HUES64 (cell line): ENCODE data around the gene OMG.

Source experiments
- H3K27ac ChIP-seq: 2 replicates; pipeline ENCODE4 v1.7.0; 2013; ENCODE audit warnings: low read depth, low read length, inconsistent platforms
- H3K27me3 ChIP-seq: 2 replicates; pipeline ENCODE4 v1.6.1; 2013; ENCODE audit warnings: mild to moderate bottlenecking, low read length; ENCODE audit not compliant: insufficient read depth
- H3K36me3 ChIP-seq: 2 replicates; pipeline ENCODE4 v1.6.1; 2013; ENCODE audit warnings: mild to moderate bottlenecking, low read length; ENCODE audit not compliant: insufficient read depth
- H3K4me1 ChIP-seq: 2 replicates; pipeline ENCODE4 v1.6.1; 2013; ENCODE audit warnings: mild to moderate bottlenecking, low read length, moderate library complexity; ENCODE audit not compliant: insufficient read depth
- H3K4me3 ChIP-seq: 2 replicates; pipeline ENCODE4 v1.5.1; 2013; ENCODE audit warnings: mild to moderate bottlenecking, low read length, moderate library complexity
- H3K9ac ChIP-seq: 2 replicates; pipeline ENCODE4 v1.6.1; 2013; ENCODE audit warnings: mild to moderate bottlenecking, low read depth, low read length
- H3K9me3 ChIP-seq: 2 replicates; pipeline ENCODE4 v1.6.1; 2013; ENCODE audit warnings: low read depth, low read length; ENCODE audit not compliant: insufficient read depth
- WGBS: fragments of 150-250, 120-280 bp; methylation state at CpG from one replicate; pipeline ENCODE4 v1.1.7; 2013; ENCODE audit warnings: missing lambda C conversion rate; 5-methylcytosine and 5-hydroxymethylcytosine counted together

Gene OMG

GRCh38 chr17:31261601-31262000 is 35.4 kb downstream of the OMG start:
- Histone ChIP-seq H3K9ac (no peak overlapping the region), H3K36me3 (peaks cover 56% of the 10 kb centered on the region), H3K4me3 (no peak overlapping the region), H3K27ac (no peak overlapping the region), H3K9me3 (no peaks in the 10 kb centered on the region), H3K4me1 (no peaks in the 10 kb centered on the region), H3K27me3 (no peaks in the 10 kb centered on the region)
- WGBS: 96% methylated on average over 1 of the region's 1 CpG

DNA sequence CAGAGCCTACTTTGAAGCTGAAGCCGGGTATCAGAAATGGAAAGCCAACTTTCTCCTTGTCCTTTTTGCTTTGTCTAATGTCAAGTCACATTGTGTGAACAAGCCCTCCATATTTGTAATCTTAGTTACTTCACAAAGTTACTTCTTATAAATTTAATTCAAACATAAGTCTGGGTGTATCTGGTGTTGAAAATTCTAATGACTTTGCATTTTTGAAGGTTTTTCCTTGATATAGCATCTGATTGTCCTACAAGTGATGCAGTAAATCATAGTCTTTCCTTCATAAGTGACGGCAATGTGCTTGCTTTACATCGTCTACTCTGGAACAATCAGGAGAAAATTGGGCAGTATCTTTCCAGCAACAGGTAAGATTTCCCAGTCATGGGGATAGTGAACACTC is 36.9 kb downstream of the OMG start:
- H3K27me3 ChIP-seq: no peaks in the 10 kb centered on the region
- no peaks in the 10 kb centered on the region for H3K4me1 ChIP-seq
- no peak overlapping the region for H3K27ac ChIP-seq
- over 99% methylated on average over 3 of the region's 3 CpGs for whole genome bisulfite sequencing
- H3K9me3 ChIP-seq: no peaks in the 10 kb centered on the region
- no peak overlapping the region for H3K9ac ChIP-seq
- H3K4me3 ChIP-seq: no peak overlapping the region
- H3K36me3 ChIP-seq: peaks cover 43% of the 10 kb centered on the region

GRCh38 chr17:31256936-31257335 is 40.1 kb downstream of the OMG start:
- Histone ChIP-seq H3K9me3 (no peaks in the 10 kb centered on the region), H3K4me1 (no peaks in the 10 kb centered on the region), H3K27me3 (no peaks in the 10 kb centered on the region), H3K27ac (no peak overlapping the region), H3K36me3 (peaks cover 40% of the 10 kb centered on the region), H3K9ac (no peak overlapping the region), H3K4me3 (no peak overlapping the region)
- WGBS: 96% methylated on average over 3 of the region's 3 CpGs

DNA sequence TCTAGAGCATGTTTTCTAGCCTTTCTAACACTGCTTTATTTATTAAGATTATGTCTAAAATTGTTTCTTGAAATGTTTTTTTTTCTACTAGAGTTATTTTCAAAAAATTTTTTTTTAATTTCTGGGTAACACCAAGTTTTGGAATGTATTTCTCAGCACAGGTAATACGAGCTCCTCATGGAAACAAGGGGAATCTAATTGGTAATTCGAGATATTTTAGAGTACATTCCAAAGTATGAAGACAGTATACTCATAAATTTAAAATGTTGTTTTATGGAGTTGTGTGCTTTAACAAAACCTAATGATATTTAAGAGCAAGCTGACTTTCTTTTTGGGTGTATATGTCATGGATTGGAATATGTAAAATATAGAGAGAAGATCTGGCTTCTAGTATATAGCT is 42.4 kb downstream of the OMG start:
- no peak overlapping the region for H3K27ac ChIP-seq
- WGBS: 85% methylated on average over 2 of the region's 2 CpGs

GRCh38 chr17:31252741-31253140 is 44.3 kb downstream of the OMG start:
- Histone ChIP-seq H3K4me3 (no peak overlapping the region), H3K36me3 (peaks cover 19% of the 10 kb centered on the region), H3K27me3 (no peaks in the 10 kb centered on the region), H3K9ac (no peak overlapping the region), H3K4me1 (peaks cover 14% of the 10 kb centered on the region; the same call in 1 of the 2 replicates), H3K27ac (no peak overlapping the region), H3K9me3 (no peaks in the 10 kb centered on the region)
- WGBS: 100% methylated on average over 1 of the region's 1 CpG

More for the DNA sequence above, 42.4 kb downstream of the OMG start:
- H3K4me3 ChIP-seq: no peak overlapping the region
- peaks cover 11% of the 10 kb centered on the region; the same call in 1 of the 2 replicates for H3K4me1 ChIP-seq
- no peaks in the 10 kb centered on the region for H3K27me3 ChIP-seq
- no peaks in the 10 kb centered on the region for H3K9me3 ChIP-seq
- H3K36me3 ChIP-seq: peaks cover 25% of the 10 kb centered on the region
- no peak overlapping the region for H3K9ac ChIP-seq

DNA sequence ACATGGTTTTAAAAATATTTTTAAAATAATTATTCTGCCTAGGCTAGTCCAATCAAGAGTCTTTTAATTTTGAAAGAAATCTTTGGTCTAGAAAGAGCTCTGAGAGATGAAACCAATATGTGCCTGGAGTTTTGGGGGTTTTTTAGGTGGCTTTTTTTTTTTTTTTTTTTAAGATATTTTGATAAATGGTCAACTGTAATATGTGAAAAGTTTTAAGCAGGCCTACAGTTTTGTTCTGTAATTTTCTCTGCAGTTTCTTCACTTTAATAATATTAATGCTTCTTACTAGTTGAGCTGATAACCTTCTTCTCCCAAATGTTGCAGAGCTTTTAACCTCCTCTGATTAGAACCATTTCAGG is 45.1 kb downstream of the OMG start:
- Histone ChIP-seq H3K9ac (no peak overlapping the region), H3K27me3 (no peaks in the 10 kb centered on the region), H3K27ac (no peak overlapping the region), H3K4me1 (peaks cover 14% of the 10 kb centered on the region; the same call in 1 of the 2 replicates), H3K9me3 (no peaks in the 10 kb centered on the region), H3K4me3 (no peak overlapping the region), H3K36me3 (peaks cover 19% of the 10 kb centered on the region)

GRCh38 chr17:31251105-31251969 is 45.7 kb downstream of the OMG start:
- H3K9ac ChIP-seq: no peak overlapping the region
- H3K9me3 ChIP-seq: no peaks in the 10 kb centered on the region
- peaks cover 19% of the 10 kb centered on the region for H3K36me3 ChIP-seq
- no peak overlapping the region for H3K27ac ChIP-seq
- H3K27me3 ChIP-seq: no peaks in the 10 kb centered on the region
- no CpG with 5 or more reads among the region's 1 CpG for WGBS
- H3K4me3 ChIP-seq: no peak overlapping the region
- peaks cover 14% of the 10 kb centered on the region; the same call in 1 of the 2 replicates for H3K4me1 ChIP-seq

DNA sequence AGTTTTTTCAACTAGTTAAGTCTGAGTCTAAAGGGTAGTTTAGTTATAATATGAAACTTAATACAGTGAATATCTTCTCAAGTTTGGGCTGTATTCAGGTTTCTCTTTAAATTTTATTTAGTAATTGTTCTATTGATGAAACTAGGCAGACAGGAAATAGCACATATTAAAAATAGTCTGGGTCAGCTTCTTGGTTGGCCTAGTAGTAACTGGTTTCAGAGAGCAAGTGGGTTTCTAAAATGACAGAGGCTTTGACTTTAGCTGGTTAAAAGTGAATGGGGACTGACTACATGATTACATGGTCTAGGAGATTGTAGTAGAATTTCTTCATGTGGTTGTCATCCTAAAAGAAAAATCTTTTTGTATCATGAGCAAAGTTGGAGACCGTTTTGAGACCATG is 46.8 kb downstream of the OMG start:
- Histone ChIP-seq H3K4me3 (no peak overlapping the region), H3K27ac (no peak overlapping the region), H3K36me3 (peaks cover 26% of the 10 kb centered on the region), H3K4me1 (peaks cover 20% of the 10 kb centered on the region; the same call in 1 of the 2 replicates), H3K9ac (no peak overlapping the region), H3K27me3 (no peaks in the 10 kb centered on the region), H3K9me3 (no peaks in the 10 kb centered on the region)
- WGBS: 86% methylated on average over 1 of the region's 1 CpG

DNA sequence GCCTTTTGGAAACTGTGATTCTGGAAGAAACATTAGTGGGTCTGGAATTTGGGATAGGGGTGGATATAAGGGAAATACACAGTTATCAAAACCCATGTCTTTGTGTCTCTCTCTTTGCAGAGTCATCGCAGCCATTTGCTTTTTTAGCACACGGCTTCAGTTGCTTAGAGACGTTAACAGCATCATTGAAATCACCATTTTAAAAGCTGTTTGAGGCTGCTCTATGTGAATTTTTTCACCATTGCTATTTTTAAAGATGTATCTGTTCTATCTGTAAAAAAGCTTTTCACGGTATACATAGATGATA is 47.3 kb downstream of the OMG start:
- Histone ChIP-seq H3K27me3 (no peaks in the 10 kb centered on the region), H3K36me3 (peaks cover 31% of the 10 kb centered on the region), H3K9me3 (no peaks in the 10 kb centered on the region), H3K27ac (peak overlapping the region; percentile 31; the same call in 1 of the 2 replicates), H3K9ac (peak overlapping the region; percentile 12; the same call in 1 of the 2 replicates), H3K4me1 (peaks cover 20% of the 10 kb centered on the region; the same call in 1 of the 2 replicates), H3K4me3 (no peak overlapping the region)
- WGBS: 89% methylated on average over 4 of the region's 4 CpGs

GRCh38 chr17:31248986-31249834 is 47.8 kb downstream of the OMG start:
- WGBS: 91% methylated on average over 5 of the region's 5 CpGs
- Histone ChIP-seq H3K4me1 (peaks cover 20% of the 10 kb centered on the region; the same call in 1 of the 2 replicates), H3K4me3 (no peak overlapping the region), H3K9me3 (no peaks in the 10 kb centered on the region), H3K36me3 (peaks cover 34% of the 10 kb centered on the region), H3K27ac (peak overlapping the region; percentile 31; the same call in 1 of the 2 replicates), H3K27me3 (no peaks in the 10 kb centered on the region), H3K9ac (peak overlapping the region; percentile 12; the same call in 1 of the 2 replicates)
